ENCODE data around the gene PHF10.

- TF ChIP-seq, protein P1, sequence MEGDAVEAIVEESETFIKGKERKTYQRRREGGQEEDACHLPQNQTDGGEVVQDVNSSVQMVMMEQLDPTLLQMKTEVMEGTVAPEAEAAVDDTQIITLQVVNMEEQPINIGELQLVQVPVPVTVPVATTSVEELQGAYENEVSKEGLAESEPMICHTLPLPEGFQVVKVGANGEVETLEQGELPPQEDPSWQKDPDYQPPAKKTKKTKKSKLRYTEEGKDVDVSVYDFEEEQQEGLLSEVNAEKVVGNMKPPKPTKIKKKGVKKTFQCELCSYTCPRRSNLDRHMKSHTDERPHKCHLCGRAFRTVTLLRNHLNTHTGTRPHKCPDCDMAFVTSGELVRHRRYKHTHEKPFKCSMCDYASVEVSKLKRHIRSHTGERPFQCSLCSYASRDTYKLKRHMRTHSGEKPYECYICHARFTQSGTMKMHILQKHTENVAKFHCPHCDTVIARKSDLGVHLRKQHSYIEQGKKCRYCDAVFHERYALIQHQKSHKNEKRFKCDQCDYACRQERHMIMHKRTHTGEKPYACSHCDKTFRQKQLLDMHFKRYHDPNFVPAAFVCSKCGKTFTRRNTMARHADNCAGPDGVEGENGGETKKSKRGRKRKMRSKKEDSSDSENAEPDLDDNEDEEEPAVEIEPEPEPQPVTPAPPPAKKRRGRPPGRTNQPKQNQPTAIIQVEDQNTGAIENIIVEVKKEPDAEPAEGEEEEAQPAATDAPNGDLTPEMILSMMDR (IDR thresholded peaks at IDR 0.05; ENCODE audit: low read length) = no peak
- no peak for TF ChIP-seq EZH2 (optimal IDR thresholded peaks at IDR 0.05; ENCODE audit: low read depth, low read length)
- TF ChIP-seq EZH2phosphoT487 (IDR thresholded peaks at IDR 0.05; ENCODE audit: low read length) = no peak
These were observed 5.7 kb upstream of the PHF10 start for GRCh38 chr6:169729961-169730360.
